ENCODE measurements around the gene AAMDC. TPM values are rescaled to one million over a fixed set of nuclear protein-coding genes. Genes with fewer than 3 reads are reported as not detected.
A peak's percentile ranks its signal among the peaks of the same experiment; 100 is the strongest.
"Not testable (repeated sequence)": the region's sequence is repeated elsewhere in the genome, so short reads cannot be mapped to it uniquely, and the experiment has no call there.

Gene AAMDC
- total RNA-seq, 1 experiment from 2014 or later = 13.1 TPM

GRCh38 chr11:77851503-77851902, 30.6 kb downstream of the AAMDC start:
- no peak overlapping the region for H3K4me3 ChIP-seq (ENCODE audit: insufficient read depth, low read depth, low read length)
- no peaks in the 10 kb centered on the region; the same call in none of the 2 replicates for H3K36me3 ChIP-seq (replicated peaks; ENCODE audit: control insufficient read depth, insufficient read depth, low read length)
- no peak for DNase-seq

DNA sequence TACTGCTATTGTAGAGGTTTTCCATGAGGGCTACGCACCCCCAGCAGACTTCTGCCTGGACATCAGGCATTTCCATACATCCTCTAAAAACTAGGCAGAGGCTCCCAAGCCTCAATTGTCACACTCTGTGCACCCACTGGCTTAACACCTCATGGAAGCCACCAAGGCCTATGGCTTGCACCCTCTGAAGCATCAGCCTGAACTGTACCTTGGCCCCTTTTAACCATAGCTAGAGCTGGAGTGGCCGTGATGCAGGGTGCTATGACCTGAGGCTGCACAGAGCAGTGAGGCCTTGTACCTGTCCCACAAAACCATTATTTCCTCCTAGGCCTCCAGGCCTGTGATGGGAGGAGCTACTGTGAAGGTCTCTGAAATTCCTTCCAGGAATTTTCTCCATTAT, 33.9 kb downstream of the AAMDC start:
- no peak overlapping the region for H3K4me3 ChIP-seq (ENCODE audit: insufficient read depth, low read depth, low read length)
- no peaks in the 10 kb centered on the region; the same call in none of the 2 replicates for H3K36me3 ChIP-seq (replicated peaks; ENCODE audit: control insufficient read depth, insufficient read depth, low read length)
- DNase-seq = no peak
- no peaks in the 10 kb centered on the region for H3K27me3 ChIP-seq (ENCODE audit: control insufficient read depth, insufficient read depth, low read length)

More at GRCh38 chr11:77851503-77851902, 30.6 kb downstream of the AAMDC start:
- no peaks in the 10 kb centered on the region for H3K27me3 ChIP-seq (ENCODE audit: control insufficient read depth, insufficient read depth, low read length)

DNA sequence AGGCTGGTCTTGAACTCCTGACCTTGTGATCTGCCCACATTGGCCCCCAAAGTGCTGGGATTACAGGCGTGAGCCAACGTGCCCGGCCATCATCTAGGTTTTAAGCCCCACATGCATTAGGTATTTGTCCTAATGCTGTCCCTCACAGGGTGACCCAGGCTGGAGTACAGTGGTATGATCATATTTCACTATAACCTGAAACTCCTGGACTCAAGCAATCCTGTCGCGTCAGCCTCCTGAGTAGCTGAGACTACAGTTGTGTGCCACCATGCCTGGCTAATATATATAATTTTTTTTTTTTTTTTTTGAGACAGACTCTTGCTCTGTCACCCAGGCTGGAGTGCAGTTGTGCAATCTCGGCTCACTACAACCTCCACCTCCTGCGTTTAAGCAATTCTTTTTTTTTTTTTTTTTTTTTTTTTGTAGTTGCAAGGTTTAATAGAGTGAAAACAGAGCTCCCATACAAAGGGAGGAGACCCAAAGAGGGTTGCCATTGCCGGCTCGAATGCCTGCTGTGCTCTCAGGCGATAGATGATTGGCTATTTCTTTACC, 37.0 kb downstream of the AAMDC start:
- not testable (repeated sequence) for H3K36me3 ChIP-seq (replicated peaks; ENCODE audit: control insufficient read depth, insufficient read depth, low read length); H3K27me3 ChIP-seq (ENCODE audit: control insufficient read depth, insufficient read depth, low read length); DNase-seq; H3K4me3 ChIP-seq (ENCODE audit: insufficient read depth, low read depth, low read length)

GRCh38 chr11:77861444-77861843, 40.5 kb downstream of the AAMDC start:
- not testable (repeated sequence) for DNase-seq; H3K4me3 ChIP-seq (ENCODE audit: insufficient read depth, low read depth, low read length); H3K27me3 ChIP-seq (ENCODE audit: control insufficient read depth, insufficient read depth, low read length); H3K36me3 ChIP-seq (replicated peaks; ENCODE audit: control insufficient read depth, insufficient read depth, low read length)

DNA sequence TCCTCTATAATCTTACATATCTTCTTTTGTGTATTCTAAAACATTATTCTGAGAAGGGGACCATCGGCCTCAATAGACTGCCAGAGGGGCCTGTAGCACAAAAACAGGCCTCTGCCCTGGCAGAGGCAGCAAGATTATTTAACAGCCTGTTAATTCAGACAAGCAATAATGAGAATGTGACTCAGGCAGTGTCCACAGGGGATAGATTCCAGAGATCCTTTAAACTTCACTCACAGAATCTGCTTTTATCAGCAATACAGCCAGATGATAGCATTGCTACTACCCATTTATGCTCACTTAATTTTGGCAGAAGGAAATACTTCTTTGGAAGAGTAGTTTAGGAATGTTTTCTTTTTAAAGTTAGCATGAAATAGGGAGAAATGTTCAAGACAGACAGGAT, 44.9 kb downstream of the AAMDC start:
- Histone ChIP-seq H3K4me3 (ENCODE audit: insufficient read depth, low read depth, low read length) (no peak overlapping the region), H3K36me3 (replicated peaks; ENCODE audit: control insufficient read depth, insufficient read depth, low read length) (no peaks in the 10 kb centered on the region), H3K27me3 (ENCODE audit: control insufficient read depth, insufficient read depth, low read length) (no peaks in the 10 kb centered on the region)
- no peak for DNase-seq

DNA sequence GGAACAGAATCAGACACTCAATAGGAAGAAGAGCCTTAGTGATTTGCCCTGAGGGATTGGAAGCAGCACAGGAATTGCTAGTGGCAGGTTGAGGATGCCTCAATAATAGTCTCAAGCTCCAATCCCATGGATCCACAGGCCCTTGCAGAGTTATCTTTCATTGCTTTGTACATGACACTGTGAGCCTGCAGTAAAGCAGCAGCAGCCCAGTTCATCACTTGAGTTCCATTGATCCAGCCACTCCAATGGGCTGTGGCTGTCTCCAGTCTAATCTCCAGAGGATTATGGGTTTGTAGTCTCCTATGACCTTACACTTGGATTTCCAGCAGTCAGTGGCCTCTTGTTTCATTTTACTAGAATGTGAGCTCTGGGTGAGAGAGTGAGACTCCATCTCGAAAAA, 45.4 kb downstream of the AAMDC start:
- no peak overlapping the region for H3K4me3 ChIP-seq (ENCODE audit: insufficient read depth, low read depth, low read length)
- DNase-seq = no peak
- H3K36me3 ChIP-seq (replicated peaks; ENCODE audit: control insufficient read depth, insufficient read depth, low read length) = no peaks in the 10 kb centered on the region
- H3K27me3 ChIP-seq (ENCODE audit: control insufficient read depth, insufficient read depth, low read length) = no peaks in the 10 kb centered on the region

DNA sequence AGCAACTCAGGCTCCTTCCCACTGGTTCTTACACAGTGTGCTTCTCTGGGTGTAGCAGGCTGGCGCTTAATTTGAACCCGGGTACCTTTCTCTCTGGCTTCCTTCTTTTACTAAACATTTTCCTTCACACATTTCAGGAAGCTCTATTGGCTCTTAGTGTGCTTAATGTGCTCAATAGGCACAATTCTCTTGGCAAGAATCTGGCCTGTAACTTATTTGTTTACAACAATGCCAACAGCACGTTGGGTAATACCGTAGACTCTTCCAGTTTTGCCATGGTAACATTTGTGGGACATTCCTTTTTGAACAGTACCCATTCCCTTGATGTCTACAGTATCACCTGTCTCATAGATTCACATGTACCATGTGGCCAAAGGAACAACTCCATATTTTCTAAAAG, 47.8 kb downstream of the AAMDC start:
- no peak for DNase-seq
- Histone ChIP-seq H3K36me3 (replicated peaks; ENCODE audit: control insufficient read depth, insufficient read depth, low read length) (no peaks in the 10 kb centered on the region), H3K4me3 (ENCODE audit: insufficient read depth, low read depth, low read length) (no peak overlapping the region), H3K27me3 (ENCODE audit: control insufficient read depth, insufficient read depth, low read length) (no peaks in the 10 kb centered on the region)

- Histone ChIP-seq H3K4me3 (ENCODE audit: insufficient read depth, low read depth, low read length) (no peak overlapping the region), H3K27me3 (ENCODE audit: control insufficient read depth, insufficient read depth, low read length) (no peaks in the 10 kb centered on the region), H3K36me3 (replicated peaks; ENCODE audit: control insufficient read depth, insufficient read depth, low read length) (peaks cover 2% of the 10 kb centered on the region; the same call in 1 of the 2 replicates)
- no peak for DNase-seq
Measured at GRCh38 chr11:77871855-77872254, 50.9 kb downstream of the AAMDC start.

- H3K27me3 ChIP-seq (ENCODE audit: control insufficient read depth, insufficient read depth, low read length) = no peaks in the 10 kb centered on the region
- no peak overlapping the region for H3K4me3 ChIP-seq (ENCODE audit: insufficient read depth, low read depth, low read length)
- H3K36me3 ChIP-seq (replicated peaks; ENCODE audit: control insufficient read depth, insufficient read depth, low read length) = peaks cover 2% of the 10 kb centered on the region; the same call in 1 of the 2 replicates
- DNase-seq = no peak
Measured at GRCh38 chr11:77873345-77873744, 52.4 kb downstream of the AAMDC start.

DNA sequence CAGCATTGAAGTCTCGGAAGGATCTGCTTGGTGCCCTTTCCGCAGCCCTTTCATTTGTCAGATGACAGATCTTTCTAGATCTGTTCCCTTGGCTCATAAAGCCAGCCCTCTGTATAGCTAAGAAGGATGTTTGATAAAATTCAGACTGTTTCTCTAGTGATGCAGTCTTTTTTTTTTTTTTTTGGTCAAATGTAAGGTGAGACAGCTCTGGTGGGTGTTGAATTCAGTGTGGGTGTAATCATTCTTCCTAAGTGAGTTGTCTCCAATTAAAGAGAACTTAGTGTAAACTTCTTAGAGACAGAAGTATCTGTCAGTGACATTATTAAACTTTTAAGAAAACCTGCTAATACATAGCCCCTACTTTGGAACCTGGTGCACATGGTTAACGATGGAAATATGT, 53.3 kb downstream of the AAMDC start:
- H3K4me3 ChIP-seq (ENCODE audit: insufficient read depth, low read depth, low read length) = no peak overlapping the region
- H3K27me3 ChIP-seq (ENCODE audit: control insufficient read depth, insufficient read depth, low read length) = no peaks in the 10 kb centered on the region
- H3K36me3 ChIP-seq (replicated peaks; ENCODE audit: control insufficient read depth, insufficient read depth, low read length) = peaks cover 6% of the 10 kb centered on the region
- DNase-seq = no peak

DNA sequence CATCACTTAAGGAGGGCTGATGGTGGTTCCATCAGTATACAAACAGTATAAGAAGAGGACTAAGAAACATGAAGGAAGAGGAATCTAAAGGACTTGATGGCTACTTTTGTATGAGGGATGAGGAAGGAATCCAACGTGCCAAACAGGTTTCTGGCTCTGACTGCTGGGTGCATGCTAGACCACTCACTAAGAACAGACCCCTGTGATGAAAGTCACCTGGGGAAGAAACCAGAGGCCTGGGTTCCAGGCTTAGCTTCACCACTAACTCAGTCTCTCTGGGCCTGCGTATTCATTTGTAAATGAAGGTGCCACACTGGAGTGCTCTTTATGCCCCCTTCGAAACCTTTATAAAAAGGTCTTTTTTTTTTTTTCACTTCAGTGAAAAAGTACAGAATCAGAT, 55.1 kb downstream of the AAMDC start:
- Histone ChIP-seq H3K36me3 (replicated peaks; ENCODE audit: control insufficient read depth, insufficient read depth, low read length) (peaks cover 9% of the 10 kb centered on the region), H3K27me3 (ENCODE audit: control insufficient read depth, insufficient read depth, low read length) (no peaks in the 10 kb centered on the region), H3K4me3 (ENCODE audit: insufficient read depth, low read depth, low read length) (no peak overlapping the region)
- DNase-seq = peak; percentile 56

DNA sequence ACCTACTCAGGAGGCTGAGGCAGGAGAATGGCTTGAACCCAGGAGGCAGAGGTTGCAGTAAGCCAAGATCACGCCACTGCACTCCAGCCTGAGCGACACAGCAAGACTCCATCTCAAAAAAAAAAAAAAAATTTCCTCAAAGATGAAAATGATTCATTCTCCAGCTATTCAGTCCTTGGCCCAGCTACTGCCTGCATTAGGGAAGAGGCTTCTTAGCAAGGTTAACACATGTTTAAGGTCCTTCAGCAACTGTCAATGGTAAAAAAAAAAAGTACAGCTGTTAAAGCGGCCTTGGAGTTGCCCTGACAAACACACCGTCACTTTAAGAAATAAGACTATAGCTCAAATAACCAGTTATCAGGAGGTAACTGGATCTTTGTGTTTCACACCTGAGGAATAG, 57.3 kb downstream of the AAMDC start:
- not testable (repeated sequence) for H3K36me3 ChIP-seq (replicated peaks; ENCODE audit: control insufficient read depth, insufficient read depth, low read length); H3K4me3 ChIP-seq (ENCODE audit: insufficient read depth, low read depth, low read length); H3K27me3 ChIP-seq (ENCODE audit: control insufficient read depth, insufficient read depth, low read length); DNase-seq

DNA sequence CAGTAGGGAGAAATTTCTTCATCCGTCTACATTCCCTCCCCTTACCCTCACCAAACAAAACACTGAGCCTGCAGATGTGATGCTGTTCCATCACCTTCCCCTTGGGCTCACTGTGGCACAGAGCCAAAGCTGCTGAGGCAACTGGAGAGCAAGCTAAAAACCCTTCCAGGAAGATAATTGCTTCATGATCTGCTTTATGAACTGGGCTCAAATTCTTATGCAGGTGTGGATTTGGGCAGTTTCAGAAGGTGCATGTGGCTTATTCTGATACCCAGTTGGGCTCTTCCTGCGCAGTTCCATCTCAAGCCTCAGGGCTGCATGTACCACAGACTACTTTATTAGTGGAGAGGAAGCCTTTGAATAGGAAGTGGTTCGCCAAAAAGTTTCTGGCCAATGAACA, 58.3 kb downstream of the AAMDC start:
- peaks cover 9% of the 10 kb centered on the region for H3K36me3 ChIP-seq (replicated peaks; ENCODE audit: control insufficient read depth, insufficient read depth, low read length)
- no peaks in the 10 kb centered on the region for H3K27me3 ChIP-seq (ENCODE audit: control insufficient read depth, insufficient read depth, low read length)
- H3K4me3 ChIP-seq (ENCODE audit: insufficient read depth, low read depth, low read length) = no peak overlapping the region
- no peak for DNase-seq

DNA sequence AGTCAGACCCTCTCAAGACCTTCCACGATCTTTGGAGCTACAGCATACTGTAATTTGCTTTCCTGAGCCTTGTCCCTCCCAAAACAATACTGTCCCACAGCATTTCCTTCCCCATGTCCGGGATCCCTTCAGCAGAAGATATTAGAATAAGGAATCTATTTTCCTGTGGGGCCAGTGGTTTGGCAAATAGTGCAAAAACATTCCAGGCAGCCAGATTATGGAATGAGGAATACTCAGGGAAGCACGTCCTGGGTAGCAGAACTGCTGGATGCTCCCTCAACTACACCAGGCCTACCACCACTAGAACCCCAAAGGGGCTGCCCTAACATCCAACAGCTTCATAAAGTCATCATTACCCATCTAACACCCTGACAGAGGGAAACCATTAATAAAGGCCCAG, 61.5 kb downstream of the AAMDC start:
- H3K27me3 ChIP-seq (ENCODE audit: control insufficient read depth, insufficient read depth, low read length) = no peaks in the 10 kb centered on the region
- H3K36me3 ChIP-seq (replicated peaks; ENCODE audit: control insufficient read depth, insufficient read depth, low read length) = peaks cover 7% of the 10 kb centered on the region
- H3K4me3 ChIP-seq (ENCODE audit: insufficient read depth, low read depth, low read length) = no peak overlapping the region
- no peak for DNase-seq

GRCh38 chr11:77883775-77884174, 62.8 kb downstream of the AAMDC start:
- Histone ChIP-seq H3K4me3 (ENCODE audit: insufficient read depth, low read depth, low read length) (no peak overlapping the region), H3K36me3 (replicated peaks; ENCODE audit: control insufficient read depth, insufficient read depth, low read length) (peaks cover 5% of the 10 kb centered on the region), H3K27me3 (ENCODE audit: control insufficient read depth, insufficient read depth, low read length) (no peaks in the 10 kb centered on the region)
- DNase-seq = no peak

All from H7 (cell line).